Mesenchymal stem cell (in vitro differentiated cells and primary cell): ENCODE measurements around the gene OTOF.
"Not testable (repeated sequence)": the region's sequence is repeated elsewhere in the genome, so short reads cannot be mapped to it uniquely, and the experiment has no call there.

Source experiments
- DNase-seq: peaks from one replicate; pipeline ENCODE4 v3.0.0-alpha.2; 2013
- H2AFZ ChIP-seq: one replicate; pipeline ENCODE4 v1.6.1; 2013; ENCODE audit warnings: low read depth, mild to moderate bottlenecking, control low read depth, inconsistent platforms, low read length, moderate library complexity
- H2AK5ac ChIP-seq: 2 replicates; pipeline ENCODE4 v1.6.1; 2013; ENCODE audit warnings: low read length, moderate library complexity, mild to moderate bottlenecking, inconsistent platforms; ENCODE audit not compliant: severe bottlenecking
- H2BK120ac ChIP-seq: one replicate; pipeline ENCODE4 v1.6.1; 2013; ENCODE audit warnings: low read depth, mild to moderate bottlenecking, inconsistent platforms, low read length, moderate library complexity
- H2BK12ac ChIP-seq, 2 experiments: one replicate each; pipeline ENCODE4 v1.6.1; 2013; ENCODE audit warnings: inconsistent platforms in 2 of 2, low read length in 2 of 2, mild to moderate bottlenecking in 2 of 2, moderate library complexity in 2 of 2, control low read depth in 1 of 2
- H2BK15ac ChIP-seq: one replicate; pipeline ENCODE4 v1.6.1; 2013; ENCODE audit warnings: mild to moderate bottlenecking, low read depth, inconsistent platforms; ENCODE audit not compliant: poor library complexity, severe bottlenecking
- H2BK5ac ChIP-seq: 2 replicates; pipeline ENCODE4 v1.6.1; 2013; ENCODE audit warnings: low read depth, mild to moderate bottlenecking, low read length, control low read depth, inconsistent platforms; ENCODE audit not compliant: poor library complexity, severe bottlenecking
- H3K14ac ChIP-seq, 2 experiments: one replicate each; pipeline ENCODE4 v1.6.1; 2013; ENCODE audit warnings: inconsistent platforms in 2 of 2, low read length in 2 of 2, control low read depth in 1 of 2, mild to moderate bottlenecking in 1 of 2, moderate library complexity in 1 of 2
- H3K18ac ChIP-seq, 2 experiments: one replicate each; pipeline ENCODE4 v1.6.1; 2013; ENCODE audit warnings: inconsistent platforms in 2 of 2, low read length in 2 of 2, control low read depth in 1 of 2, low read depth in 1 of 2, mild to moderate bottlenecking in 1 of 2
- H3K23ac ChIP-seq, 2 experiments: one replicate each; pipeline ENCODE4 v1.6.1; 2013; ENCODE audit warnings: inconsistent platforms in 2 of 2, low read length in 2 of 2, mild to moderate bottlenecking in 2 of 2, moderate library complexity in 2 of 2, control low read depth in 1 of 2
- H3K27ac ChIP-seq: 2 replicates; pipeline ENCODE4 v1.5.1; 2013; ENCODE audit warnings: mild to moderate bottlenecking, moderate library complexity, low read length, control low read depth, inconsistent platforms; ENCODE audit not compliant: poor library complexity, severe bottlenecking
- H3K27me3 ChIP-seq, 2 experiments: 2 replicates each; pipeline versions ENCODE4 v1.6.1 to v1.7.0; 2013; ENCODE audit warnings: low read length in 2 of 2, mild to moderate bottlenecking in 2 of 2, moderate library complexity in 2 of 2, control low read depth in 1 of 2, inconsistent platforms in 1 of 2; ENCODE audit not compliant: control insufficient read depth in 1 of 2, insufficient read depth in 1 of 2
- H3K36me3 ChIP-seq, 2 experiments: 2 replicates each; pipeline versions ENCODE4 v1.6.1 to v1.7.0; 2013; ENCODE audit warnings: low read length in 2 of 2, control low read depth in 1 of 2, inconsistent platforms in 1 of 2, low read depth in 1 of 2, mild to moderate bottlenecking in 1 of 2; ENCODE audit not compliant: insufficient read depth in 2 of 2, control insufficient read depth in 1 of 2
- H3K4ac ChIP-seq, 2 experiments: one replicate each; pipeline ENCODE4 v1.6.1; 2013; ENCODE audit warnings: inconsistent platforms in 2 of 2, low read length in 2 of 2, mild to moderate bottlenecking in 2 of 2, moderate library complexity in 2 of 2, control low read depth in 1 of 2, low read depth in 1 of 2
- H3K4me1 ChIP-seq: 2 replicates; pipeline ENCODE4 v1.6.1; 2013; ENCODE audit warnings: low read depth, low read length, control low read depth; ENCODE audit not compliant: control insufficient read depth, insufficient read depth
- H3K4me2 ChIP-seq: 2 replicates; pipeline ENCODE4 v1.6.1; 2013; ENCODE audit warnings: low read length, mild to moderate bottlenecking, inconsistent platforms; ENCODE audit not compliant: poor library complexity, severe bottlenecking
- H3K4me3 ChIP-seq, 2 experiments: 2 replicates each; pipeline versions ENCODE4 v1.5.1 to v1.7.0; 2013; ENCODE audit warnings: low read length in 2 of 2, mild to moderate bottlenecking in 2 of 2, control low read depth in 1 of 2, low read depth in 1 of 2; ENCODE audit not compliant: insufficient read depth in 1 of 2
- H3K79me1 ChIP-seq: replicated peaks from 2 replicates; pipeline ENCODE4 v1.6.1; 2013; ENCODE audit warnings: mild to moderate bottlenecking, control low read depth, low read length, inconsistent platforms; ENCODE audit not compliant: poor library complexity, severe bottlenecking
- H3K9ac ChIP-seq: 2 replicates; pipeline ENCODE4 v1.7.0; 2013; ENCODE audit warnings: mild to moderate bottlenecking, low read length, moderate library complexity
- H3K9me3 ChIP-seq: 2 replicates; pipeline ENCODE4 v1.7.0; 2013; ENCODE audit warnings: mild to moderate bottlenecking, low read length; ENCODE audit not compliant: control insufficient read depth
- H4K8ac ChIP-seq: one replicate; pipeline ENCODE4 v1.6.1; 2013; ENCODE audit warnings: inconsistent platforms, mild to moderate bottlenecking, low read length, moderate library complexity
- H4K91ac ChIP-seq: one replicate; pipeline ENCODE4 v1.6.1; 2013; ENCODE audit warnings: mild to moderate bottlenecking, low read length, inconsistent platforms
- WGBS: methylation state at CpG from one replicate; pipeline ENCODE4 v1.1.7; 2013; ENCODE audit warnings: mixed read lengths; 5-methylcytosine and 5-hydroxymethylcytosine counted together

OTOF gene

GRCh38 chr2:26470601-26471260 is 7.2 kb downstream of the OTOF start:
- H3K18ac ChIP-seq = no peak overlapping the region
- no peak overlapping the region for H3K23ac ChIP-seq
- H4K8ac ChIP-seq = no peak overlapping the region
- H3K14ac ChIP-seq = no peak overlapping the region
- H3K4me2 ChIP-seq = no peak overlapping the region
- H3K4me3 ChIP-seq = no peak overlapping the region
- no peaks in the 10 kb centered on the region for H3K79me1 ChIP-seq
- H3K27ac ChIP-seq = no peak overlapping the region
- H3K4ac ChIP-seq = no peak overlapping the region
- H3K9ac ChIP-seq = no peak overlapping the region
- no peak overlapping the region for H2BK12ac ChIP-seq
- H3K36me3 ChIP-seq = no peaks in the 10 kb centered on the region
- DNase-seq = no peak
- no peak overlapping the region for H2AK5ac ChIP-seq
- peaks cover 10% of the 10 kb centered on the region for H3K9me3 ChIP-seq
- H2BK15ac ChIP-seq = no peak overlapping the region
- WGBS = 88% methylated on average over 9 of the region's 9 CpGs
- H2BK120ac ChIP-seq = no peak overlapping the region
- no peak overlapping the region for H4K91ac ChIP-seq
- no peak overlapping the region for H2BK5ac ChIP-seq
- no peaks in the 10 kb centered on the region for H3K4me1 ChIP-seq
- H3K27me3 ChIP-seq = no peaks in the 10 kb centered on the region
- H2AFZ ChIP-seq = no peak overlapping the region

GRCh38 chr2:26469955-26470354 is 8.0 kb downstream of the OTOF start:
- 97% methylated on average over 7 of the region's 7 CpGs for WGBS
- peaks cover 10% of the 10 kb centered on the region for H3K9me3 ChIP-seq

GRCh38 chr2:26469092-26469710 is 8.7 kb downstream of the OTOF start:
- no peak overlapping the region for H3K4me3 ChIP-seq
- no peak overlapping the region for H4K91ac ChIP-seq

More at GRCh38 chr2:26469955-26470354, 8.0 kb downstream of the OTOF start:
- Histone ChIP-seq H3K4me3 (no peak overlapping the region), H4K91ac (no peak overlapping the region), H4K8ac (no peak overlapping the region), H3K79me1 (no peaks in the 10 kb centered on the region), H3K14ac (no peak overlapping the region), H2BK15ac (no peak overlapping the region), H3K4me1 (no peaks in the 10 kb centered on the region), H3K9ac (no peak overlapping the region), H3K27me3 (no peaks in the 10 kb centered on the region), H3K4me2 (no peak overlapping the region), H2BK5ac (no peak overlapping the region), H2AK5ac (no peak overlapping the region), H3K4ac (no peak overlapping the region), H2BK12ac (no peak overlapping the region), H3K18ac (no peak overlapping the region), H2BK120ac (no peak overlapping the region), H3K36me3 (no peaks in the 10 kb centered on the region), H3K27ac (no peak overlapping the region), H2AFZ (no peak overlapping the region), H3K23ac (no peak overlapping the region)
- no peak for DNase-seq

GRCh38 chr2:26468544-26468943 is 9.4 kb downstream of the OTOF start:
- H3K18ac ChIP-seq, H3K23ac ChIP-seq, H3K9ac ChIP-seq, H3K4me2 ChIP-seq, H3K36me3 ChIP-seq, H3K4ac ChIP-seq, H2AK5ac ChIP-seq, H3K4me3 ChIP-seq, H3K27ac ChIP-seq, H3K79me1 ChIP-seq, H2BK12ac ChIP-seq, H4K91ac ChIP-seq, DNase-seq, H2BK15ac ChIP-seq, H2AFZ ChIP-seq, H3K27me3 ChIP-seq, H4K8ac ChIP-seq, H2BK5ac ChIP-seq, H3K14ac ChIP-seq, H3K4me1 ChIP-seq, H2BK120ac ChIP-seq: not testable (repeated sequence)
- peaks cover 10% of the 10 kb centered on the region for H3K9me3 ChIP-seq
- no CpG with 5 or more reads among the region's 1 CpG for WGBS

More at GRCh38 chr2:26469092-26469710, 8.7 kb downstream of the OTOF start:
- Histone ChIP-seq H3K4me1 (no peaks in the 10 kb centered on the region), H2AFZ (no peak overlapping the region), H2BK120ac (no peak overlapping the region), H3K27me3 (no peaks in the 10 kb centered on the region), H3K79me1 (no peaks in the 10 kb centered on the region), H3K4ac (no peak overlapping the region), H3K23ac (no peak overlapping the region), H2BK5ac (no peak overlapping the region), H2BK15ac (no peak overlapping the region), H3K9ac (no peak overlapping the region), H3K4me2 (no peak overlapping the region), H3K27ac (no peak overlapping the region), H3K36me3 (no peaks in the 10 kb centered on the region), H3K14ac (no peak overlapping the region), H2AK5ac (no peak overlapping the region), H3K18ac (no peak overlapping the region), H2BK12ac (no peak overlapping the region), H4K8ac (no peak overlapping the region), H3K9me3 (peaks cover 10% of the 10 kb centered on the region)
- DNase-seq = peak; percentile 28
- WGBS = 2% methylated on average over 4 of the region's 5 CpGs
